GM12891 (cell line): ENCODE data around the gene TNKS2.

Experiments used
- DNase-seq: peaks from one replicate; pipeline ENCODE4 v3.0.0; 2011; ENCODE audit warnings: low spot score; ENCODE audit not compliant: insufficient read length
- FAIRE-seq: peaks from 2 replicates; lab custom pipeline; 2011; peaks lifted over from hg19 to GRCh38; lab: Jason Lieb, UNC
- PAX5 ChIP-seq: IDR thresholded peaks from 2 replicates; pipeline ENCODE4 v1.6.1; 2011; ENCODE audit warnings: low read length, moderate library complexity, mild to moderate bottlenecking; ENCODE audit not compliant: insufficient read depth, severe bottlenecking
- POLR2A ChIP-seq: IDR thresholded peaks from 2 replicates; pipeline ENCODE4 v1.6.1; 2011; ENCODE audit warnings: low read depth, low read length, control low read depth
- POLR2AphosphoS5 ChIP-seq: IDR thresholded peaks from 2 replicates; pipeline ENCODE4 v1.6.1; 2011; ENCODE audit warnings: low read depth, low read length, control low read depth
- POU2F2 ChIP-seq: IDR thresholded peaks from 2 replicates; pipeline ENCODE4 v1.6.1; 2011; ENCODE audit warnings: low read depth, mild to moderate bottlenecking, control low read depth, low read length, moderate library complexity
- SPI1 ChIP-seq: IDR thresholded peaks from 2 replicates; pipeline ENCODE4 v1.6.1; 2011; ENCODE audit warnings: low read depth, low read length, control low read depth
- TAF1 ChIP-seq: IDR thresholded peaks from 2 replicates; pipeline ENCODE4 v1.6.1; 2011; ENCODE audit warnings: low read depth, low read length, control low read depth

Gene TNKS2

GRCh38 chr10:91772869-91773268, 25.4 kb upstream of the TNKS2 start:
- DNase-seq (no peak), FAIRE-seq (no peak)
- TF ChIP-seq POLR2A (no peak), PAX5 (no peak), SPI1 (no peak), POLR2AphosphoS5 (no peak), TAF1 (no peak), POU2F2 (no peak)

GRCh38 chr10:91774571-91774970, 23.7 kb upstream of the TNKS2 start:
- DNase-seq: no peak
- no peak for FAIRE-seq
- TF ChIP-seq TAF1 (no peak), POLR2A (no peak), PAX5 (no peak), POU2F2 (no peak), SPI1 (no peak), POLR2AphosphoS5 (no peak)

GRCh38 chr10:91775731-91776130, 22.5 kb upstream of the TNKS2 start:
- FAIRE-seq (no peak), DNase-seq (no peak)
- TF ChIP-seq POU2F2: no peak
- TF ChIP-seq POLR2AphosphoS5: no peak

GRCh38 chr10:91776266-91776665, 22.0 kb upstream of the TNKS2 start:
- FAIRE-seq: no peak
- no peak for TF ChIP-seq PAX5
- no peak for TF ChIP-seq SPI1
- TF ChIP-seq TAF1: no peak
- TF ChIP-seq POU2F2: no peak
- no peak for TF ChIP-seq POLR2AphosphoS5
- TF ChIP-seq POLR2A: no peak
- DNase-seq: no peak

GRCh38 chr10:91778485-91778884, 19.7 kb upstream of the TNKS2 start:
- DNase-seq (no peak), FAIRE-seq (no peak)
- TF ChIP-seq POU2F2 (no peak), TAF1 (no peak), POLR2A (no peak), POLR2AphosphoS5 (no peak), SPI1 (no peak), PAX5 (no peak)

GRCh38 chr10:91779011-91779605, 19.1 kb upstream of the TNKS2 start:
- TF ChIP-seq TAF1 (no peak), POU2F2 (no peak), POLR2A (no peak), POLR2AphosphoS5 (no peak), SPI1 (no peak), PAX5 (no peak)
- FAIRE-seq: no peak
- no peak for DNase-seq

- TF ChIP-seq POLR2A: no peak
- no peak for TF ChIP-seq TAF1
- no peak for TF ChIP-seq POU2F2
- TF ChIP-seq SPI1: no peak
- no peak for TF ChIP-seq PAX5
- no peak for TF ChIP-seq POLR2AphosphoS5
- no peak for DNase-seq
- FAIRE-seq: no peak
Measured at GRCh38 chr10:91782539-91782938, 15.7 kb upstream of the TNKS2 start.

GRCh38 chr10:91785830-91786229, 12.4 kb upstream of the TNKS2 start:
- FAIRE-seq (no peak), DNase-seq (no peak)
- no peak for TF ChIP-seq POLR2A
- TF ChIP-seq TAF1: no peak
- TF ChIP-seq PAX5: no peak
- no peak for TF ChIP-seq POU2F2
- TF ChIP-seq SPI1: no peak
- no peak for TF ChIP-seq POLR2AphosphoS5

GRCh38 chr10:91787258-91787657, 11.0 kb upstream of the TNKS2 start:
- FAIRE-seq (no peak), DNase-seq (no peak)
- TF ChIP-seq TAF1 (no peak), POLR2AphosphoS5 (no peak), SPI1 (no peak), POLR2A (no peak), PAX5 (no peak), POU2F2 (no peak)

GRCh38 chr10:91787810-91788209, 10.4 kb upstream of the TNKS2 start:
- no peak for DNase-seq
- TF ChIP-seq SPI1 (no peak), TAF1 (no peak), PAX5 (no peak), POU2F2 (no peak), POLR2AphosphoS5 (no peak), POLR2A (no peak)
- no peak for FAIRE-seq
